ENCODE measurements around the gene CPNE9.

The CPNE9 gene

GRCh38 chr3:9703240-9703639 lies 393 bp upstream of the CPNE9 start:
- Histone ChIP-seq H3K4me3 (replicated peaks; ENCODE audit: insufficient read depth, low read length) (no peak overlapping the region), H3K27me3 (ENCODE audit: insufficient read depth, poor library complexity, severe bottlenecking) (peaks cover 15% of the 10 kb centered on the region), H3K27ac (replicated peaks) (no peak overlapping the region)
- DNase-seq (ENCODE audit: low read depth in 1 of 2, low spot score in 1 of 2) = no peak
- TF ChIP-seq GABPA (IDR thresholded peaks at IDR 0.05; ENCODE audit: low read depth) (no peak), CTCF (IDR thresholded peaks at IDR 0.05; ENCODE audit: insufficient read depth, low read length) (no peak), SPI1 (IDR thresholded peaks at IDR 0.05; ENCODE audit: borderline replicate concordance, low read depth) (no peak), POLR2AphosphoS5 (IDR thresholded peaks at IDR 0.05; ENCODE audit: low read depth) (no peak), REST (IDR thresholded peaks at IDR 0.05; ENCODE audit: insufficient replicate concordance, low read depth) (no peak)

- H3K4me3 ChIP-seq (replicated peaks; ENCODE audit: insufficient read depth, low read length) = no peak overlapping the region
- TF ChIP-seq REST (IDR thresholded peaks at IDR 0.05; ENCODE audit: insufficient replicate concordance, low read depth) (peak; percentile 98), GABPA (IDR thresholded peaks at IDR 0.05; ENCODE audit: low read depth) (no peak), CTCF (IDR thresholded peaks at IDR 0.05; ENCODE audit: insufficient read depth, low read length) (no peak), SPI1 (IDR thresholded peaks at IDR 0.05; ENCODE audit: borderline replicate concordance, low read depth) (no peak), POLR2AphosphoS5 (IDR thresholded peaks at IDR 0.05; ENCODE audit: low read depth) (no peak)
- peaks cover 15% of the 10 kb centered on the region for H3K27me3 ChIP-seq (ENCODE audit: insufficient read depth, poor library complexity, severe bottlenecking)
- no peak overlapping the region for H3K27ac ChIP-seq (replicated peaks)
- no peak for DNase-seq (ENCODE audit: low read depth in 1 of 2, low spot score in 1 of 2)
These were observed 1.0 kb downstream of the CPNE9 start for GRCh38 chr3:9704347-9705322.

- Histone ChIP-seq H3K4me3 (replicated peaks; ENCODE audit: insufficient read depth, low read length) (no peak overlapping the region), H3K27ac (replicated peaks) (no peak overlapping the region), H3K27me3 (ENCODE audit: insufficient read depth, poor library complexity, severe bottlenecking) (peaks cover 3% of the 10 kb centered on the region)
- TF ChIP-seq CTCF (IDR thresholded peaks at IDR 0.05; ENCODE audit: insufficient read depth, low read length) (no peak), REST (IDR thresholded peaks at IDR 0.05; ENCODE audit: insufficient replicate concordance, low read depth) (no peak), POLR2AphosphoS5 (IDR thresholded peaks at IDR 0.05; ENCODE audit: low read depth) (no peak), SPI1 (IDR thresholded peaks at IDR 0.05; ENCODE audit: borderline replicate concordance, low read depth) (no peak), GABPA (IDR thresholded peaks at IDR 0.05; ENCODE audit: low read depth) (no peak)
- no peak for DNase-seq (ENCODE audit: low read depth in 1 of 2, low spot score in 1 of 2)
These were observed 6.6 kb downstream of the CPNE9 start for GRCh38 chr3:9710174-9710739.
